Measurements from ENCODE around the gene SMPX.

The SMPX gene

GRCh38 chrX:21657318-21658151 lies 100.4 kb downstream of the SMPX start:
- no peak for DNase-seq (ENCODE audit: low read depth)

- no peak for DNase-seq (ENCODE audit: low read depth)
These were observed 101.2 kb downstream of the SMPX start for GRCh38 chrX:21656587-21657317.
